HG02588 (cell line): ENCODE measurements around the gene TCEA3.

Experiments
- ATAC-seq: cut with Tn5 transposase; IDR thresholded peaks from one replicate; pipeline ENCODE4 v1.9.1; 2021; ENCODE audit warnings: mild to moderate bottlenecking, moderate library complexity; ENCODE audit not compliant: unreplicated experiment

TCEA3 gene

GRCh38 chr1:23422241-23422877 is 2.2 kb downstream of the TCEA3 start:
- no peak for ATAC-seq

GRCh38 chr1:23421753-23422240 is 2.8 kb downstream of the TCEA3 start:
- no peak for ATAC-seq

GRCh38 chr1:23421343-23421742 is 3.2 kb downstream of the TCEA3 start:
- ATAC-seq = no peak

- no peak for ATAC-seq
Observed at GRCh38 chr1:23420778-23421177, 3.8 kb downstream of the TCEA3 start.

GRCh38 chr1:23419180-23419579 is 5.4 kb downstream of the TCEA3 start:
- no peak for ATAC-seq

GRCh38 chr1:23417570-23417969 is 7.0 kb downstream of the TCEA3 start:
- no peak for ATAC-seq

GRCh38 chr1:23416964-23417363 is 7.6 kb downstream of the TCEA3 start:
- ATAC-seq = no peak

- no peak for ATAC-seq
Observed at GRCh38 chr1:23408797-23409290, 15.7 kb downstream of the TCEA3 start.

- ATAC-seq = no peak
Observed at GRCh38 chr1:23407016-23407630, 17.4 kb downstream of the TCEA3 start.

GRCh38 chr1:23405946-23406345 is 18.6 kb downstream of the TCEA3 start:
- no peak for ATAC-seq

GRCh38 chr1:23403735-23404486 is 20.6 kb downstream of the TCEA3 start:
- no peak for ATAC-seq

- no peak for ATAC-seq
Observed at GRCh38 chr1:23403355-23403734, 21.2 kb downstream of the TCEA3 start.

- no peak for ATAC-seq
Observed at GRCh38 chr1:23403038-23403336, 21.6 kb downstream of the TCEA3 start.

GRCh38 chr1:23402286-23403037 is 22.1 kb downstream of the TCEA3 start:
- no peak for ATAC-seq

GRCh38 chr1:23401313-23401712 is 23.2 kb downstream of the TCEA3 start:
- no peak for ATAC-seq

- ATAC-seq = no peak
Observed at GRCh38 chr1:23400324-23401114, 24.0 kb downstream of the TCEA3 start.

GRCh38 chr1:23399229-23399628 is 25.3 kb downstream of the TCEA3 start:
- ATAC-seq = no peak

- ATAC-seq = no peak
Observed at GRCh38 chr1:23397908-23398307, 26.6 kb downstream of the TCEA3 start.

- ATAC-seq = no peak
Observed at GRCh38 chr1:23396380-23396779, 28.2 kb downstream of the TCEA3 start.

- ATAC-seq = no peak
Observed at GRCh38 chr1:23395849-23396248, 28.7 kb downstream of the TCEA3 start.
